Measurements from ENCODE around the gene XIRP2.

DNA sequence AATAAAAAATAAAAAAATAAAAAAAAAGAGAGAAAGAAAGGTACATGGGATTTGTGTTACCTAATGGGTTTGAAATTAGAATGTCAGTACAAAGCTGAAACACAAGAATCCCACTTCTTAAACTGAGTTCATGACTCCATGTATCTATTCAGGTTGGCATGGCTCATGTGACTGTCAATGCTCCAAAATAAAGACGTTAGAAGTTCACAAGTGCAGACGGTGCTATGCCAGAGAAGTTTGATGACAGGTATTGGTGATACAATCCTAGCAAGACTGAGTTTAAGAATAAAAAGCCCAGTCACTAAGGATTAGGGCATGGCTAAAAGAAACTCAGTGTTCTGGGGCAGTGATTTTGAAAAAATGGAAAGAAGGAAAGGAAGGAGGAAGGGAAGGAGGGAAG, 254.3 kb downstream of the XIRP2 start:
- no peak for TF ChIP-seq CTCF (IDR thresholded peaks at IDR 0.05 in 2 of 3, conservative IDR thresholded peaks at IDR 0.05 in 1 of 3; ENCODE audit: borderline replicate concordance in 1 of 3, insufficient read depth in 1 of 3, low read depth in 2 of 3, low read length in 2 of 3)
- TF ChIP-seq ZFX (IDR thresholded peaks at IDR 0.05), result no peak
- TF ChIP-seq CEBPB (IDR thresholded peaks at IDR 0.05; ENCODE audit: low read depth), result no peak
- TF ChIP-seq POLR2A (IDR thresholded peaks at IDR 0.05; ENCODE audit: borderline replicate concordance, extremely low read depth, insufficient read depth, insufficient read length), result no peak
- TF ChIP-seq TCF7L2 (IDR thresholded peaks at IDR 0.05; ENCODE audit: borderline replicate concordance, extremely low read depth, insufficient read depth, insufficient read length), result no peak
- no peak for TF ChIP-seq REST (IDR thresholded peaks at IDR 0.05; ENCODE audit: low read depth)
